ENCODE results near the gene NSMCE1. TPM values are rescaled to one million over a fixed set of nuclear protein-coding genes. Genes with fewer than 3 reads are reported as not detected.
A peak's percentile ranks its signal among the peaks of the same experiment; 100 is the strongest.

NSMCE1 gene
- total and polyA plus RNA-seq, 2 of the 4 experiments (the other 2 are of a cell fraction), result 47.5 to 120 TPM

GRCh38 chr16:27223226-27223610 is 45.4 kb downstream of the NSMCE1 start:
- Histone ChIP-seq H3K27ac (ENCODE audit: insufficient read depth, low read length) (peak overlapping the region; percentile 75), H2AFZ (replicated peaks; ENCODE audit: low read length, poor library complexity) (peak overlapping the region; percentile 90)
- in situ Hi-C loops (cut with MboI; ENCODE audit: low sequenced_read_pairs), result no loop called here

More at GRCh38 chr16:27223226-27223610, 45.4 kb downstream of the NSMCE1 start:
- Histone ChIP-seq H2BK20ac (ENCODE audit: low read depth, low read length) (peak overlapping the region; percentile 91), H3K27me3 (ENCODE audit: control insufficient read depth, insufficient read depth, low read length) (no peaks in the 10 kb centered on the region), H2BK15ac (ENCODE audit: low read depth, low read length) (peak overlapping the region; percentile 98; the same call in 2 of the 3 replicates), H2BK120ac (ENCODE audit: low read depth, low read length) (peak overlapping the region; percentile 91), H3K4me2 (ENCODE audit: low read depth, low read length) (peak overlapping the region; percentile 40; the same call in 1 of the 2 replicates), H3K4me3 (ENCODE audit: insufficient read depth, low read depth, low read length) (no peak overlapping the region), H3K9me3 (ENCODE audit: control insufficient read depth, insufficient read depth, low read length) (no peaks in the 10 kb centered on the region), H3K23ac (ENCODE audit: low read depth, low read length) (peak overlapping the region; percentile 93), H3K14ac (replicated peaks; ENCODE audit: low read depth, low read length) (peak overlapping the region; percentile 85), H4K5ac (ENCODE audit: low read depth, low read length) (peak overlapping the region; percentile 79), H3K9me1 (ENCODE audit: insufficient read depth, low read length) (peaks cover 16% of the 10 kb centered on the region), H3K79me1 (ENCODE audit: low read depth in 1 of 2, low read length in 2 of 2) (peaks cover 0 to 15% of the 10 kb centered on the region in 2 experiments; a peak in 2 of 4 replicates), H3K18ac (ENCODE audit: low read depth, low read length) (peak overlapping the region; percentile 45), H4K91ac (ENCODE audit: insufficient read depth, low read depth, low read length) (peak overlapping the region; percentile 96), H3K9ac (ENCODE audit: low read depth, low read length) (peak overlapping the region; percentile 2; the same call in 1 of the 2 replicates), H3K4ac (ENCODE audit: low read depth, low read length) (peak overlapping the region; percentile 98), H3K56ac (ENCODE audit: extremely low read depth, insufficient read depth, low read length) (peak overlapping the region; percentile 32; the same call in 1 of the 2 replicates), H3K36me3 (ENCODE audit: control insufficient read depth, insufficient read depth, low read length) (peaks cover 22% of the 10 kb centered on the region), H4K8ac (ENCODE audit: low read depth in 2 of 2, low read length in 2 of 2) (peak overlapping the region; percentile 37 to 96; a peak in 3 of 4 replicates), H2AK5ac (ENCODE audit: low read depth, low read length) (peak overlapping the region; percentile 92), H4K20me1 (ENCODE audit: insufficient read depth, low read length) (no peaks in the 10 kb centered on the region; the same call in 1 of the 2 replicates), H2BK5ac (ENCODE audit: low read depth, low read length, poor library complexity, severe bottlenecking) (peak overlapping the region; percentile 93), H2AK9ac (replicated peaks; ENCODE audit: low read depth, low read length, poor library complexity) (peak overlapping the region; percentile 21), H3K4me1 (ENCODE audit: control insufficient read depth, insufficient read depth, low read length) (peaks cover 23% of the 10 kb centered on the region)
- ChIA-PET POLR2A (ENCODE audit: unreplicated experiment) (no interaction called here), CTCF (interaction anchor here (1.6 kb wide), 1 partner anchor 142 kb away, joined by 5 read pairs; no protein-coding TSS in a partner anchor)
- intact Hi-C loops (cut with micrococcal nuclease) (no loop called here), dilution Hi-C loops (cut with HindIII; ENCODE audit: low sequenced_read_pairs, unreplicated experiment) (no loop called here)
- WGBS, 2 experiments (ENCODE audit: extremely low coverage in 2 of 2, insufficient read length in 1 of 2), result no CpG with 5 or more reads among the region's 8 CpGs
- TF ChIP-seq SMC3 (IDR thresholded peaks at IDR 0.05; ENCODE audit: low read depth, low read length) (no peak), FOS (IDR thresholded peaks at IDR 0.05; ENCODE audit: low read depth, low read length) (no peak), NFE2L2 (IDR thresholded peaks at IDR 0.05; ENCODE audit: low read depth, low read length) (no peak), POLR2A (IDR thresholded peaks at IDR 0.05; ENCODE audit: low read depth, low read length) (no peak), MAFK (IDR thresholded peaks at IDR 0.05; ENCODE audit: low read depth, low read length) (no peak), ELK1 (IDR thresholded peaks at IDR 0.05; ENCODE audit: borderline replicate concordance, low read depth, low read length) (no peak), MAZ (IDR thresholded peaks at IDR 0.05; ENCODE audit: borderline replicate concordance, low read depth, low read length) (no peak), CTCF (conservative IDR thresholded peaks at IDR 0.05; ENCODE audit: low read depth, low read length) (no peak), USF2 (IDR thresholded peaks at IDR 0.05; ENCODE audit: low read depth, low read length) (no peak)
- no TSS peak for BruUV-seq (replicated peaks)
- ATAC-seq (ENCODE audit: low read depth) (no peak), DNase-seq (no peak)
